Erythroblast (primary cell): ENCODE measurements around the gene SCAMP4.

Source experiments
- GATA1 ChIP-seq: IDR thresholded peaks from 2 replicates; pipeline ENCODE4 v1.6.1; 2011; ENCODE audit warnings: low read depth, mild to moderate bottlenecking, control low read depth, low read length, moderate library complexity
- POLR2A ChIP-seq: IDR thresholded peaks from 2 replicates; pipeline ENCODE4 v1.6.1; 2011; ENCODE audit warnings: mild to moderate bottlenecking, low read length

- no peak for TF ChIP-seq POLR2A
- no peak for TF ChIP-seq GATA1
Measured at GRCh38 chr19:1874554-1875185, 30.5 kb upstream of the SCAMP4 start.
